ENCODE results near the gene KCNH2. TPM values are rescaled to one million over a fixed set of nuclear protein-coding genes. Genes with fewer than 3 reads are reported as not detected.

The KCNH2 gene
- total and polyA plus RNA-seq, 12 donors = 50.2 to 126 (median 78.4) TPM

DNA sequence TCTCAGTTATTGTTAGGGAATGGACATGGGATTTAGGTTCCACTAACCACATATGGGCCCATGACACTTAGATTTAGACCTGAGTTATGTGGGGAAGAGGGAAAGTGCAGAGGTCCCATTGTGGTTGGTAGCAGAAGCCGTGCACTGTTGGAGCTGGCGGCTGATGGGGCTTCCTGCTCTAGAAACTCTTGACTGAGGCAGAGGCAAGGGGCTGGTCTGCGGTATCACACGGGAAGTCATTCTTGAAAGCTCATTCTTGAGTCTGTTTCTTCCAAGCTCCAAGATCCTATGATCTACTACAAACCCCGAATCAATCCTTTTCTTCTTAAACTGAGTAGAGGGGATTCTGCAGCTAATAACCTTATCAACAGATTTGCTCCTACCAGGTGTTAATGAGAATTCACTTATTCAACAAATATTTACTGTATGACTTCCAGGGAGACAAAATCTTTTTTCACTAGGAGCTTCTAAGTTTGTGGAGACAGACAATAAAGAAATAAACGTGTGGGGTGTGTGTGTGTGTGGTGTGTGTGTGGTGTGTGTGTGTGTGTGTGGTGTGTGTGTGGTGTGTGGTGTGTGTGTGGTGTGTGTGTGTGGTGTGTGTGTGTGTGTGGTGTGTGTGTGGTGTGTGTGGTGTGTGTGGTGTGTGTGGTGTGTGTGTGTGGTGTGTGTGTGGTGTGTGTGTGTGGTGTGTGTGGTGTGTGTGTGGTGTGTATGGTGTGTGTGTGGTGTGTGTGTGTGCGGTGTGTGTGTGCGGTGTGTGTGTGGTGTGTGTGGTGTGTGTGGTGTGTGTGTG is 68.7 kb downstream of the KCNH2 start:
- no peaks in the 10 kb centered on the region for H3K9me3 ChIP-seq
- H3K27me3 ChIP-seq = peaks cover 0 to 41% (median 11%) of the 10 kb centered on the region in 7 donors
- intact Hi-C loops (cut with DNase I) = loop anchor here in 1 of 10 donors (10.0 kb wide), 1 partner anchor 45 kb away; no protein-coding TSS in a partner anchor
- 76% methylated on average over 8 of the region's 8 CpGs for WGBS, 2 donors
- TF ChIP-seq, protein P1, sequence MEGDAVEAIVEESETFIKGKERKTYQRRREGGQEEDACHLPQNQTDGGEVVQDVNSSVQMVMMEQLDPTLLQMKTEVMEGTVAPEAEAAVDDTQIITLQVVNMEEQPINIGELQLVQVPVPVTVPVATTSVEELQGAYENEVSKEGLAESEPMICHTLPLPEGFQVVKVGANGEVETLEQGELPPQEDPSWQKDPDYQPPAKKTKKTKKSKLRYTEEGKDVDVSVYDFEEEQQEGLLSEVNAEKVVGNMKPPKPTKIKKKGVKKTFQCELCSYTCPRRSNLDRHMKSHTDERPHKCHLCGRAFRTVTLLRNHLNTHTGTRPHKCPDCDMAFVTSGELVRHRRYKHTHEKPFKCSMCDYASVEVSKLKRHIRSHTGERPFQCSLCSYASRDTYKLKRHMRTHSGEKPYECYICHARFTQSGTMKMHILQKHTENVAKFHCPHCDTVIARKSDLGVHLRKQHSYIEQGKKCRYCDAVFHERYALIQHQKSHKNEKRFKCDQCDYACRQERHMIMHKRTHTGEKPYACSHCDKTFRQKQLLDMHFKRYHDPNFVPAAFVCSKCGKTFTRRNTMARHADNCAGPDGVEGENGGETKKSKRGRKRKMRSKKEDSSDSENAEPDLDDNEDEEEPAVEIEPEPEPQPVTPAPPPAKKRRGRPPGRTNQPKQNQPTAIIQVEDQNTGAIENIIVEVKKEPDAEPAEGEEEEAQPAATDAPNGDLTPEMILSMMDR (IDR thresholded peaks at IDR 0.05) = no peak
- H3K4me3 ChIP-seq = no peak overlapping the region
- peaks cover 0 to 2% (median 0%) of the 10 kb centered on the region in 9 donors for H3K4me1 ChIP-seq
- no peaks in the 10 kb centered on the region for H3K36me3 ChIP-seq
- ATAC-seq (no peak), DNase-seq (no peak)
- H3K27ac ChIP-seq = no peak overlapping the region

DNA sequence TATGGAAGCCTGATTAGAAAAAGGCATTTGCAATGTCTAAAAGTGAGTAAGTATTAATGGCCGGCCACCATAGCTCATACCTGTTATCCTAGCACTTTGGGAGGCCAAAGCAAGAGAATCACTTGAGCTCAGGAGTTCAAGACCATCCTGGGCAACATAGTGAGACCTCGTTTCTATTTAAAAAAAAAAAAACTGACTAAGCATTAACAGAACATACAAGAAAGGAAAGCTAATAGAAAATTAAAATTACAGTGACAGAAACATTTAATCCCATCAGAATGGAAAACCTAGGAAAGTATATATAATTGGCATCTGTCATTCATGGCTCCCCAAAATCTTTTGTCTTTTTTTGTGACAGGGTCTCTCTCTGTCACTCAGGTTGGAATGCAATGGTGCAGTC is 69.9 kb downstream of the KCNH2 start:
- 77 to 84% methylated on average over 2 of the region's 2 CpGs for WGBS, 2 donors
- Histone ChIP-seq H3K27ac (no peak overlapping the region), H3K4me3 (no peak overlapping the region), H3K36me3 (no peaks in the 10 kb centered on the region), H3K27me3 (peaks cover 0 to 44% (median 11%) of the 10 kb centered on the region in 7 donors), H3K9me3 (no peaks in the 10 kb centered on the region), H3K4me1 (peaks cover 0 to 13% (median 7%) of the 10 kb centered on the region in 9 donors)
- intact Hi-C loops (cut with DNase I) = loop anchor here in 1 of 10 donors (10.0 kb wide), 1 partner anchor 47 kb away; no protein-coding TSS in a partner anchor
- TF ChIP-seq, protein P1 (IDR thresholded peaks at IDR 0.05) = no peak
- DNase-seq (no peak), ATAC-seq (no peak)

DNA sequence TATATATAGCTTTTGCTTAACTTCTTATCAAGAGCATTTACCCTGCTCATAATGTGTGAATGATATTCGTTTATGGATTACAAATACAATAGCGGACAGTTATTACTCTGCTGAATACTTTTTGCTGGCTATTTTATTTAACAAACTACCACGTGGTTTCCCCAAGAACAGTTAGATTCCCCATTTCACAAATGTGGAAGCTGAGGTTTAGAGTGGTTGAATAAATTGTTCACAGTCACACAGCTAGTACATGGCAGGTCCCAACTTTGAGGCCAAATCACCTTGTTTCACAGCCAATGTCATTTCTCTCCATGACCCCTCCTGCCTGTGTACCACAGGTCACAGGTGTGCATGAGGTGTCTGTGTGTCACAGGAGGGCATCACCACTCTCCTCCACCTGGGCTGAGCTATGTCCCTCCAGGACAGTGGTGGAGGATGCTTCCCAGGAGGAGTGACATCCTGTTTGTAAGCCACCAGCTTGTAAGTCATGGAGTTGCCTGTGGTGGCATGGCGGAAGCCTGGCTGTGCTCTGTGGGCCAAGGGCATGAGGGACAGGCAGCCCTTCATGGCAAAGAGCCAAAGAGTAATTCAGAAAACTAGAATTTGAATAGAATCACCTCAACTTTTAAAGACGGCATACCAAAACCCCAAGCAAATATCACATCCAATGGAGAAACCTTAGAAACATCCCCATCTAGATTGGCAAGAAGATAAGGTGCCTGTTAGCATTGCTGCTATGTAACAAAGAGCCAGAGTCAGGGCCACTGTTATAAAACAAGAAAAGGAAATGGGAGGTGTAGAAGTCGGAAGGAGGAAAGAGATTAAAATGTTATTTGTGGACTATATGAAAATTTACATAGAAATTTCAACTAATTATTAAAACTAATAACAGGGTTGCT is 73.9 kb downstream of the KCNH2 start:
- Histone ChIP-seq H3K27ac (peak overlapping the region in 7 of 10 donors; percentile 2 to 71 (median 42)), H3K4me1 (peaks cover 0 to 35% (median 11%) of the 10 kb centered on the region in 9 donors), H3K9me3 (no peaks in the 10 kb centered on the region), H3K36me3 (no peaks in the 10 kb centered on the region), H3K4me3 (no peak overlapping the region), H3K27me3 (peaks cover 0 to 53% (median 17%) of the 10 kb centered on the region in 7 donors)
- DNase-seq = no peak
- intact Hi-C loops (cut with DNase I) = loop anchor here in 5 of 10 donors (5.0 to 10.0 kb wide), 4 partner anchors 51 to 63 kb away; no protein-coding TSS in a partner anchor
- WGBS, 2 donors = 59 to 60% methylated on average over 6 of the region's 6 CpGs
- TF ChIP-seq, protein P1 (IDR thresholded peaks at IDR 0.05) = no peak
- ATAC-seq = peak in 2 of 8 donors; percentile 7 to 8

DNA sequence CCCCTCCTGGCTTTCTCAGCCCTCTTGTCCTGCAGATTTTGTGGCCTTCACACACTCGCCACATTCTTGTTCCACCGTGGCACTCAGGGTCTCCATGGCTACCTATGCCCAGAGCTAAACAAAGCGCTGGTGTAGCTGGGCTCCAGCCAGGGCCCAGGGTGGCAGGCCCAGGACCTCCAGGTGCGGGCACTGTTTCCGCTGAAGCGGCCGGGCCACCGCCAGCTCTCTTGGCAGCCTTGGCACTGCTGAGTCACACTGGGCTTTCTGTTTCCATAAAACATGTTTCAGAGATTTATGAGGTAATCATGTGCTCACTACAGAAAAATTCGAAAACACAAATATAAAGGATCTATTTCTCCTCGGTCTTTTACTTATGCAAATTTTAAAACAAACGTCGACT is 74.5 kb downstream of the KCNH2 start:
- DNase-seq (peak; percentile 77 to 82), ATAC-seq (peak; percentile 75 to 98 (median 94))
- H3K4me1 ChIP-seq = peaks cover 0 to 35% (median 11%) of the 10 kb centered on the region in 9 donors
- no peaks in the 10 kb centered on the region for H3K36me3 ChIP-seq
- peak overlapping the region in 8 of 10 donors; percentile 2 to 71 (median 46) for H3K27ac ChIP-seq
- H3K4me3 ChIP-seq = no peak overlapping the region
- WGBS, 2 donors = 36 to 52% methylated on average over 12 of the region's 12 CpGs
- intact Hi-C loops (cut with DNase I) = loop anchor here in 5 of 10 donors (5.0 to 10.0 kb wide), 4 partner anchors 51 to 64 kb away; no protein-coding TSS in a partner anchor
- TF ChIP-seq, protein P1 (IDR thresholded peaks at IDR 0.05) = peak in 3 of 9 donors; percentile 14 to 22 (median 17)
- no peaks in the 10 kb centered on the region for H3K9me3 ChIP-seq
- H3K27me3 ChIP-seq = peaks cover 0 to 55% (median 17%) of the 10 kb centered on the region in 7 donors
